Smooth muscle cell (in vitro differentiated cells): ENCODE results near the gene MUC5B. TPM values are rescaled to one million over a fixed set of nuclear protein-coding genes. Genes with fewer than 3 reads are reported as not detected.

Source experiments
- DNase-seq: peaks from one replicate; lab custom pipeline; 2025; ENCODE audit not compliant: unreplicated experiment; lab: John Stamatoyannopoulos, UW
- H2AFZ ChIP-seq: fragments of 200-600 bp; sonication (generic); 2 replicates; pipeline ENCODE4 v1.6.0; 2016; ENCODE audit warnings: antibody characterized with exemption, low read depth, mild to moderate bottlenecking
- H3F3A ChIP-seq: fragments of 200-600 bp; sonication (generic); 2 replicates; pipeline ENCODE4 v1.6.0; 2017; ENCODE audit warnings: antibody characterized with exemption, low read depth
- H3K27ac ChIP-seq: fragments of 200-600 bp; sonication (generic); 2 replicates; pipeline ENCODE4 v1.5.1; 2016; ENCODE audit warnings: low read depth, mild to moderate bottlenecking
- H3K27me3 ChIP-seq: fragments of 200-600 bp; sonication (generic); 2 replicates; pipeline ENCODE4 v1.6.1; 2016; ENCODE audit warnings: low read depth, mild to moderate bottlenecking
- H3K36me3 ChIP-seq: fragments of 200-600 bp; sonication (generic); 2 replicates; pipeline ENCODE4 v1.5.1; 2016; ENCODE audit warnings: low read depth
- H3K4me1 ChIP-seq: fragments of 200-600 bp; sonication (generic); 2 replicates; pipeline ENCODE4 v1.5.1; 2016; ENCODE audit warnings: low read depth
- H3K4me2 ChIP-seq: fragments of 200-600 bp; sonication (generic); 2 replicates; pipeline ENCODE4 v1.6.0; 2016; ENCODE audit warnings: mild to moderate bottlenecking
- H3K4me3 ChIP-seq: fragments of 200-600 bp; sonication (generic); 2 replicates; pipeline ENCODE4 v1.5.1; 2016; ENCODE audit warnings: mild to moderate bottlenecking
- H3K79me2 ChIP-seq: fragments of 200-600 bp; sonication (generic); 2 replicates; pipeline ENCODE4 v1.6.0; 2016; ENCODE audit warnings: low read depth, mild to moderate bottlenecking
- H3K9ac ChIP-seq: fragments of 200-600 bp; sonication (generic); 2 replicates; pipeline ENCODE4 v1.6.0; 2016; ENCODE audit warnings: low read depth
- H3K9me3 ChIP-seq: fragments of 200-600 bp; sonication (generic); replicated peaks from 2 replicates; pipeline ENCODE4 v1.5.1; 2016; ENCODE audit warnings: low read depth
- H4K20me1 ChIP-seq: fragments of 200-600 bp; sonication (generic); 2 replicates; pipeline ENCODE4 v1.6.0; 2016; ENCODE audit warnings: low read depth
- CTCF ChIP-seq: fragments of 200-600 bp; sonication (generic); IDR thresholded peaks from 2 replicates; pipeline ENCODE4 v1.5.1; 2017; ENCODE audit warnings: borderline replicate concordance, mild to moderate bottlenecking, antibody characterized with exemption; ENCODE audit not compliant: insufficient read depth, poor library complexity, severe bottlenecking
- WGBS: methylation state at CpG from one replicate; pipeline ENCODE4 v1.1.7; 2016; ENCODE audit warnings: low lambda C conversion rate; 5-methylcytosine and 5-hydroxymethylcytosine counted together
- polyA plus RNA-seq: library from polyadenylated mRNA; unstranded; fragments of >200 nt; fragmentation: Nextera tagmentation; extraction: Ambion mirVana; gene quantifications from 2 replicates; pipeline ENCODE4 v1.2.1, GENCODE V29; 2016
- total RNA-seq: library from RNA; depleted of rRNA; stranded (reverse); fragments of >200 nt; gene quantifications from 2 replicates; pipeline ENCODE4 v1.2.3, GENCODE V29; 2014

Gene MUC5B
- total and polyA plus RNA-seq, 2 experiments from 2014 or later, result not detected

DNA sequence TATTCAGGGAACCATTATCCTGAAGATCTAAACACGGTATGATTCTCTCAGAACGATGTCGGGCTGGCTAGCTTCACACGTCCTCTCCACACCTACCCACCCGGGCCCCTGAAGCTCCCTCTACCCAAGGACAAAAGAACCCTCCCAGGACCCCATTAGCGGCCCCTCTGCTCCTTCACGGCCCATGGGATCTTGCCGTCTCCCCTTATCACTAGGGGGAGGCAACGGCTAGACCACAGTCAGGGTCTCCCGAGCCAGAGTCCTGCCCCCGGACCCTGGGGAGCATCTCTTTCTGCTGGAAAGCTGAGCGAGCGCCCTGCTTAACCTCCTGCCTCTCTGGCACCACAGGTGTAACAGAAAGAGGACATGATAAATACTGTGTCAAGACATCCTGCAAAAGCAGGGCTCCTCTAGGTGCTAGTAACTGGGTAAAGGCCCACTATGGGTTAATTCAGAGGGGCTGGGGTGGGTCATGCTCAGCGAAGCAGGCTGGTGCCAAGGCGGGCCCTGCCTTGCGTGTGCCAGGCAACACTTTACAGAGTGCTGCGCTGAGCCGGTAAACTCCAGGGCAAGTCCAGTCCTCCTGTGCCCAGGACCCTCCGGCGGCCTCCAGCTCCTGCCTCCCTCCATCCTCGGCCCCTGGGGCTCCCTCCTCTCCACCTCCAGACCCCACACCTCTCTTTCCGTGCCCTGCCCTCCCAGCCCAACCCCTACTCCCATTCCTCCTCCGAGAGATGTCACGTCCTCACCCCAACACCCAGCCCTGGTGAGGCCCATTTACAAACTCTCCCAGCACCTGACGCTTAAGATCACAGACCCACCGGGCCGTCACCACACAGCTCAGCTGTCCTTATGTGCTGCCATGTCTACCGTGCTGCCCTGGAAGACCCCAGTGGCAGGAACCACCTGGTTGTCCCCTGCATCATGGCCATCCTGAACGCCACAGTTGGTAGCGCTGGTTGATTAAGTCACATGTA is 83.6 kb downstream of the MUC5B start:
- Histone ChIP-seq H2AFZ (no peak overlapping the region), H3K9me3 (no peaks in the 10 kb centered on the region), H3K4me2 (no peak overlapping the region), H3K27me3 (no peaks in the 10 kb centered on the region), H3K27ac (no peak overlapping the region), H4K20me1 (peaks cover 74% of the 10 kb centered on the region), H3K4me3 (no peak overlapping the region), H3K79me2 (peaks cover 79% of the 10 kb centered on the region), H3K9ac (no peak overlapping the region), H3K4me1 (peaks cover 4% of the 10 kb centered on the region), H3K36me3 (no peaks in the 10 kb centered on the region), H3F3A (no peaks in the 10 kb centered on the region)
- 96% methylated on average over 24 of the region's 30 CpGs for WGBS
- DNase-seq, result no peak
- no peak for TF ChIP-seq CTCF

DNA sequence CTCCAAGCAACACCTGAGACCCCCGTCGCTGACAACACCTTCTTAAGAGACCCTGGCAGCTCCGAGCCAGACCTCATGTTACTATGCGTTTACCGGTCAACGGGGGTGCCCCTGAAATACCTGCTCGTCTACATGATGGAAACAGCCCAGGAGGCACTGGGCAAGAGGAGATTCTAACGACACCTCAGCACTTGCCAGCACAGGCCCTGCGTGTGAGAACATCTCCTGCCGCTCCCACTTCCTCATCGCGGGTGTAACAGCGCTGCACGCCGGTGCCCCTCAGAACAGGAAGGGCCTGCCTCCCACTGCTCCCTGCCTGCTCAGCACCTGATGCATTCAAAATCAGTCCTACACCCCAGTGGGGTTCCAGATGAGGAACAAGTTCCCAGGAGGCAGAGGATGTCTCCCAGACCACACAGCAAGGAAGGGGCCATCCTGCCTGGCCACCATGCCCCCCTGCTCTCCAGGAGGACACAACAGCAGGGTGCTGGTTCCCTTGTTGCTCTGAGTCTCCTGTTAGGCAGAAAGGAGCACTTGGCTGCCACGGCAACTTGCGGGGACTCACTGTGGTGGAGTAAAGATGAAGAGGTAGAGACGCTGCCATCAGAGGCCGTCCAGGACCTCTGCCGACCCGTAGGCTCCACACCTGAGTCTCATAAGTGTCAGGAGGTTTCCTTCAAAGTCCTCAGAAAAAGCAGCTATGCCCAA is 84.5 kb downstream of the MUC5B start:
- H3K27ac ChIP-seq, result no peak overlapping the region
- 95% methylated on average over 21 of the region's 21 CpGs for whole genome bisulfite sequencing
- H2AFZ ChIP-seq, result no peak overlapping the region
- H3K9ac ChIP-seq, result no peak overlapping the region
- peaks cover 66% of the 10 kb centered on the region for H4K20me1 ChIP-seq
- peak overlapping the region; percentile 97 for H3K4me2 ChIP-seq
- no peak for TF ChIP-seq CTCF
- H3K36me3 ChIP-seq, result no peaks in the 10 kb centered on the region
- peaks cover 71% of the 10 kb centered on the region for H3K79me2 ChIP-seq
- no peaks in the 10 kb centered on the region for H3F3A ChIP-seq
- no peak overlapping the region for H3K4me3 ChIP-seq
- H3K9me3 ChIP-seq, result no peaks in the 10 kb centered on the region
- no peaks in the 10 kb centered on the region for H3K27me3 ChIP-seq
- no peak for DNase-seq
- peaks cover 4% of the 10 kb centered on the region for H3K4me1 ChIP-seq

- Histone ChIP-seq H3K27me3 (no peaks in the 10 kb centered on the region), H4K20me1 (peaks cover 57% of the 10 kb centered on the region), H3K36me3 (no peaks in the 10 kb centered on the region), H3K4me2 (peak overlapping the region; percentile 97), H3F3A (no peaks in the 10 kb centered on the region), H3K27ac (no peak overlapping the region), H3K4me3 (peak overlapping the region; percentile 86), H3K4me1 (peaks cover 4% of the 10 kb centered on the region), H3K9me3 (no peaks in the 10 kb centered on the region), H3K79me2 (peaks cover 62% of the 10 kb centered on the region), H3K9ac (peak overlapping the region; percentile 83), H2AFZ (no peak overlapping the region)
- 90% methylated on average over 21 of the region's 21 CpGs for WGBS
- TF ChIP-seq CTCF, result no peak
- DNase-seq, result no peak
These were observed 85.3 kb downstream of the MUC5B start for GRCh38 chr11:1307998-1308742.
